K562 (cell line): ENCODE results near the gene CAPN3. TPM values are rescaled to one million over a fixed set of nuclear protein-coding genes. Genes with fewer than 3 reads are reported as not detected.

Source experiments
- ATF7 ChIP-seq: fragments of 450-650 bp; IDR thresholded peaks from 2 replicates; pipeline ENCODE4 v1.7.1; 2014; ENCODE audit warnings: mild to moderate bottlenecking, moderate library complexity
- CHD7 ChIP-seq: fragments of 200-600 bp; sonication (generic); IDR thresholded peaks from one replicate; pipeline ENCODE4 v1.6.1; 2012; ENCODE audit warnings: mild to moderate bottlenecking, low read depth, low read length, inconsistent platforms
- POLR2AphosphoS2 ChIP-seq: IDR thresholded peaks from 2 replicates; pipeline ENCODE4 v1.6.1; 2012; ENCODE audit warnings: low read length, improper control_type of control experiment
- polyA plus RNA-seq, 8 experiments: library from polyadenylated mRNA; depleted of rRNA in 4 of 8; stranded (reverse) in 5 of 8; unstranded in 3 of 8; fragments of >200 nt; fragmentation: Nextera tagmentation in 2 of 8; fragmentation: Illumina TruSeq in 1 of 8; extraction: Ambion mirVana in 2 of 8; extraction: Trizol in 1 of 8; gene quantifications; 2 replicates each; pipeline versions ENCODE4 v1.2.1 to v1.2.3, GENCODE V29; 2011 to 2014; ENCODE audit warnings: inconsistent platforms in 1 of 8, missing spikeins in 1 of 8
- total RNA-seq, 7 experiments: library from RNA; depleted of rRNA in 6 of 7; stranded (reverse); fragments of >200 nt in 6 of 7; fragmentation: Illumina TruSeq in 2 of 7; extraction: Trizol in 2 of 7; gene quantifications; 2 replicates each; pipeline versions ENCODE4 v1.2.1 to v1.2.3, GENCODE V29; 2011 to 2021; ENCODE audit warnings: low replicate concordance in 1 of 7

CAPN3 gene
- total and polyA plus RNA-seq, 9 of the 15 experiments (the other 6 are each of a cell fraction or from before 2014, with no cell fraction given): 0.03 to 0.34 (median 0.20) TPM; not detected in 2

DNA sequence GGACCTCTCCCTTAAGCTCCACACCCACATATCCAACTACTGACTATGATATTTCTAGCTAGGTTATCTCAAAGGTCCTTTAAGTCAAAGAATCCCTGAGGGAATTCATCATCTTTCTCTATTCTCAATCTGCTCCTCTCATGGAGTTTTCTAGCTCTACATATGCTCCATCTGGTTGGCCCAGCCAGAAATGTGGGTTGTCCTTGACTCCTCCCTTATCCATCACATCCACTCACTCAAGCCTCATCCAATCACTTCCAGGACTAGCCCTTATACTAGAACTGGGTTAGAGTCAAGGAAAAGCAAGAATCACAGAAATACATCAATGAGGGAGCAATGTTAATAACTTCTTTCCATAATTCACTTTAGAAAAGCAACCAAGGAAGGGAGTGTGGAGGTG is 86.2 kb downstream of the CAPN3 start (continued):
- TF ChIP-seq CHD7 (no peak), POLR2AphosphoS2 (no peak), ATF7 (no peak)
- TF ChIP-seq, all 486 proteins: peak for 0
